K562 (cell line): ENCODE measurements around the gene ITGBL1. TPM values are rescaled to one million over a fixed set of nuclear protein-coding genes. Genes with fewer than 3 reads are reported as not detected.

Source experiments
- ATAC-seq: fragments of 200-7000 bp; cut with Tn5 transposase; 3 replicates; pipeline ENCODE4 v1.9.1; 2020; ENCODE audit warnings: moderate library complexity
- BruUV-seq: library from RNA; stranded (reverse); fragments of 400-500 nt; replicated peaks from 2 replicates; lab custom pipeline; 2021; lab: Mats Ljungman, UMichigan
- CTCF ChIA-PET: fragments of 300-600 bp; formaldehyde crosslinking; extraction: SDS; loops from one replicate; lab custom pipeline; 2021; ENCODE audit warnings: low intra/inter-chr PET ratio; lab: Yijun Ruan, JAX
- POLR2A ChIA-PET: fragments of 300-600, 350-650 bp; sonication (Branson Sonifier 250); formaldehyde crosslinking; extraction: SDS; loops from one replicate; lab custom pipeline; 2021; ENCODE audit warnings: antibody characterized with exemption, inconsistent platforms; lab: Yijun Ruan, JAX
- DNase-seq, 4 experiments: peaks; one replicate each; pipeline versions ENCODE4 v3.0.0 to v3.0.0-alpha.2; 2011 to 2018; ENCODE audit warnings: low spot score in 3 of 4, mixed read lengths in 3 of 4; ENCODE audit errors: extremely low read depth in 1 of 4
- FAIRE-seq: peaks from 2 replicates; lab custom pipeline; 2011; peaks lifted over from hg19 to GRCh38; lab: Jason Lieb, UNC
- H2AFZ ChIP-seq: 2 replicates; pipeline ENCODE4 v1.6.0; 2011; ENCODE audit warnings: low read depth, low read length, control low read depth, inconsistent platforms
- H3K27ac ChIP-seq: fragments of 200-600 bp; 3 replicates; pipeline ENCODE4 v1.8.0; 2011; ENCODE audit warnings: low read depth, mild to moderate bottlenecking, control low read depth, inconsistent platforms, low read length, moderate library complexity, mixed read lengths; ENCODE audit errors: extremely low read depth
- H3K27me3 ChIP-seq, 2 experiments: fragments of 300-600 bp in 1 of 2; 2 replicates in 1 of 2; 3 replicates in 1 of 2; pipeline versions ENCODE4 v1.6.0 to v1.8.0; 2011; ENCODE audit warnings: inconsistent platforms in 2 of 2, low read length in 2 of 2, mild to moderate bottlenecking in 1 of 2, mixed read lengths in 1 of 2, moderate library complexity in 1 of 2; ENCODE audit not compliant: control insufficient read depth in 2 of 2, insufficient read depth in 2 of 2
- H3K36me3 ChIP-seq: fragments of 300-600 bp; 3 replicates; pipeline ENCODE4 v1.8.0; 2011; ENCODE audit warnings: mild to moderate bottlenecking, low read length, inconsistent platforms; ENCODE audit not compliant: control insufficient read depth, insufficient read depth
- H3K4me1 ChIP-seq, 2 experiments: fragments of 200-600 bp in 1 of 2; replicated peaks in 1 of 2; 2 replicates in 1 of 2; 3 replicates in 1 of 2; pipeline versions ENCODE4 v1.5.1 to v1.8.0; 2011; ENCODE audit warnings: inconsistent platforms in 2 of 2, low read length in 2 of 2, mild to moderate bottlenecking in 1 of 2, mixed read lengths in 1 of 2, moderate library complexity in 1 of 2; ENCODE audit not compliant: control insufficient read depth in 2 of 2, insufficient read depth in 2 of 2
- H3K4me2 ChIP-seq: 2 replicates; pipeline ENCODE4 v1.6.1; 2011; ENCODE audit warnings: low read length, control low read depth, inconsistent platforms, mixed read lengths; ENCODE audit not compliant: insufficient read depth
- H3K4me3 ChIP-seq: fragments of 200-600 bp; sonication (generic), shearing (Covaris generic); 2 replicates; pipeline ENCODE4 v1.5.1; 2016; ENCODE audit warnings: control low read depth, inconsistent platforms
- H3K79me2 ChIP-seq: fragments of 200-600 bp; 3 replicates; pipeline ENCODE4 v1.8.0; 2011; ENCODE audit warnings: low read length, inconsistent platforms; ENCODE audit not compliant: control insufficient read depth, insufficient read depth
- H3K9ac ChIP-seq, 2 experiments: 2 replicates each; pipeline versions ENCODE4 v1.6.0 to v1.6.1; 2011; ENCODE audit warnings: low read depth in 2 of 2, low read length in 2 of 2, control low read depth in 1 of 2, inconsistent platforms in 1 of 2, mild to moderate bottlenecking in 1 of 2, mixed read lengths in 1 of 2; ENCODE audit not compliant: insufficient read depth in 1 of 2
- H3K9me1 ChIP-seq: one replicate; pipeline ENCODE4 v1.6.0; 2011; ENCODE audit warnings: inconsistent platforms, mild to moderate bottlenecking, low read length, moderate library complexity; ENCODE audit not compliant: control insufficient read depth, insufficient read depth
- H3K9me3 ChIP-seq: replicated peaks from 2 replicates; pipeline ENCODE4 v1.5.1; 2011; ENCODE audit warnings: low read depth, low read length, inconsistent platforms; ENCODE audit not compliant: control insufficient read depth, insufficient read depth
- H4K20me1 ChIP-seq: replicated peaks from 2 replicates; pipeline ENCODE4 v1.6.1; 2011; ENCODE audit warnings: low read length, inconsistent platforms, mixed read lengths; ENCODE audit not compliant: control insufficient read depth, insufficient read depth
- BRCA1 ChIP-seq, 2 experiments: fragments of 450-650 bp in 1 of 2; sonication (generic) in 1 of 2; formaldehyde crosslinking in 1 of 2; IDR thresholded peaks; 2 replicates each; pipeline versions ENCODE4 v1.5.0 to v1.6.1; 2017 to 2020; ENCODE audit warnings: mild to moderate bottlenecking in 1 of 2, missing genetic modification reagents in 1 of 2
- C11orf30 ChIP-seq: fragments of 450-650 bp; IDR thresholded peaks from 2 replicates; pipeline ENCODE4 v1.6.1; 2016; ENCODE audit warnings: low read depth, mild to moderate bottlenecking
- CREB1 ChIP-seq, 2 experiments: sonication (generic) in 1 of 2; formaldehyde crosslinking in 1 of 2; IDR thresholded peaks; 2 replicates each; pipeline versions ENCODE4 v1.6.1 to v1.8.0; 2012 to 2022; ENCODE audit warnings: inconsistent platforms in 1 of 2, mild to moderate bottlenecking in 1 of 2, missing genetic modification reagents in 1 of 2, moderate library complexity in 1 of 2
- FOXK2 ChIP-seq, 2 experiments: fragments of 450-650 bp; IDR thresholded peaks in 1 of 2; conservative IDR thresholded peaks in 1 of 2; 2 replicates each; pipeline ENCODE4 v1.6.1; 2016; ENCODE audit warnings: low read depth in 2 of 2, mild to moderate bottlenecking in 1 of 2
- JUNB ChIP-seq: fragments of 450-650 bp; formaldehyde crosslinking; conservative IDR thresholded peaks from 2 replicates; pipeline ENCODE4 v1.4.0; 2020; ENCODE audit warnings: mild to moderate bottlenecking
- NR1H2 ChIP-seq: sonication (generic); formaldehyde crosslinking; IDR thresholded peaks from 2 replicates; pipeline ENCODE4 v1.4.0; 2020; ENCODE audit warnings: mild to moderate bottlenecking, missing genetic modification reagents
- NR2C1 ChIP-seq, 2 experiments: fragments of 450-650 bp; IDR thresholded peaks; 2 replicates each; pipeline ENCODE4 v1.6.1; 2017; ENCODE audit warnings: mild to moderate bottlenecking in 2 of 2, antibody characterized with exemption in 1 of 2, inconsistent platforms in 1 of 2, missing compliant biosample characterization in 1 of 2, missing genetic modification characterization in 1 of 2
- RBFOX2 ChIP-seq: fragments of 200-400 bp; formaldehyde crosslinking; IDR thresholded peaks from 2 replicates; pipeline ENCODE4 v1.6.1; 2017; ENCODE audit warnings: low read depth, mild to moderate bottlenecking, low read length, moderate library complexity
- WGBS: fragments of 100-300 bp; shearing (Covaris generic); methylation state at CpG from one replicate; pipeline ENCODE4 v1.1.6; 2016; ENCODE audit warnings: low coverage, mixed read lengths; ENCODE audit not compliant: insufficient coverage; ENCODE audit errors: missing lambda C conversion rate; 5-methylcytosine and 5-hydroxymethylcytosine counted together
- in situ Hi-C: fragments of 300-500 bp; cut with MboI; formaldehyde crosslinking; loops from 4 replicates; pipeline ENCODE4 v1.15.0; 2018; ENCODE audit warnings: inconsistent platforms, mixed read lengths
- intact Hi-C: fragments of 100-400 bp; cut with micrococcal nuclease; formaldehyde crosslinking; loops from 2 replicates; pipeline ENCODE4 v1.14.2; 2022
- polyA plus RNA-seq, 8 experiments: library from polyadenylated mRNA; depleted of rRNA in 4 of 8; stranded (reverse) in 5 of 8; unstranded in 3 of 8; fragments of >200 nt; fragmentation: Nextera tagmentation in 2 of 8; fragmentation: Illumina TruSeq in 1 of 8; extraction: Ambion mirVana in 2 of 8; extraction: Trizol in 1 of 8; gene quantifications; 2 replicates each; pipeline versions ENCODE4 v1.2.1 to v1.2.3, GENCODE V29; 2011 to 2014; ENCODE audit warnings: inconsistent platforms in 1 of 8, missing spikeins in 1 of 8
- total RNA-seq, 7 experiments: library from RNA; depleted of rRNA in 6 of 7; stranded (reverse); fragments of >200 nt in 6 of 7; fragmentation: Illumina TruSeq in 2 of 7; extraction: Trizol in 2 of 7; gene quantifications; 2 replicates each; pipeline versions ENCODE4 v1.2.1 to v1.2.3, GENCODE V29; 2011 to 2021; ENCODE audit warnings: low replicate concordance in 1 of 7
- TF ChIP-seq, protein P1 (sequence below): sonication (generic); formaldehyde crosslinking; IDR thresholded peaks from 2 replicates; pipeline ENCODE4 v1.8.1; 2023; ENCODE audit warnings: mild to moderate bottlenecking, missing genetic modification reagents
- TF ChIP-seq, protein P2 (sequence below): sonication (generic); formaldehyde crosslinking; IDR thresholded peaks from 2 replicates; pipeline ENCODE4 v1.8.1; 2022; ENCODE audit warnings: missing genetic modification reagents

The ITGBL1 gene
- total and polyA plus RNA-seq, 9 of the 15 experiments (the other 6 are each of a cell fraction or from before 2014, with no cell fraction given): 0.04 to 0.73 (median 0.32) TPM; not detected in 1

DNA sequence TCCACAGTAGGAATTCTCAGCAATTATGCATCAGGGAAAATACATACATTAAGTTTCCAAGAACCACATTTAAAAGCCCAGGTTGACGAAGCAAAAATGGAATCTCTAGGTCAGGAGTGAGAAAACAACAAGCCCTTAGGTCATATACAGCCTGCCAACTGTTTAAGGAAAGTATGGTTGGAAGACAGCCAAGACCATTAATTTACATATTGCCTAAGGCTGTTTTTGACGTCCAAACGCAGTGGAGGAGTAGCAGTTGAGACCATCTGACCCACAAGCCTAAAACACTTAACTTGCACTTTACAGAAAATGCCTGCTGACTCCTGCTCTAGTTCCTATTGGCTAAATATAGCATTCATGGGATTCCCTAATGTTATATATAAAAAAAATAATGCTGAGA is 299.0 kb downstream of the ITGBL1 start (continued):
- TF ChIP-seq, protein P1, sequence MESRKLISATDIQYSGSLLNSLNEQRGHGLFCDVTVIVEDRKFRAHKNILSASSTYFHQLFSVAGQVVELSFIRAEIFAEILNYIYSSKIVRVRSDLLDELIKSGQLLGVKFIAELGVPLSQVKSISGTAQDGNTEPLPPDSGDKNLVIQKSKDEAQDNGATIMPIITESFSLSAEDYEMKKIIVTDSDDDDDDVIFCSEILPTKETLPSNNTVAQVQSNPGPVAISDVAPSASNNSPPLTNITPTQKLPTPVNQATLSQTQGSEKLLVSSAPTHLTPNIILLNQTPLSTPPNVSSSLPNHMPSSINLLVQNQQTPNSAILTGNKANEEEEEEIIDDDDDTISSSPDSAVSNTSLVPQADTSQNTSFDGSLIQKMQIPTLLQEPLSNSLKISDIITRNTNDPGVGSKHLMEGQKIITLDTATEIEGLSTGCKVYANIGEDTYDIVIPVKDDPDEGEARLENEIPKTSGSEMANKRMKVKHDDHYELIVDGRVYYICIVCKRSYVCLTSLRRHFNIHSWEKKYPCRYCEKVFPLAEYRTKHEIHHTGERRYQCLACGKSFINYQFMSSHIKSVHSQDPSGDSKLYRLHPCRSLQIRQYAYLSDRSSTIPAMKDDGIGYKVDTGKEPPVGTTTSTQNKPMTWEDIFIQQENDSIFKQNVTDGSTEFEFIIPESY (CRISPR knock-in tag): no peak

DNA sequence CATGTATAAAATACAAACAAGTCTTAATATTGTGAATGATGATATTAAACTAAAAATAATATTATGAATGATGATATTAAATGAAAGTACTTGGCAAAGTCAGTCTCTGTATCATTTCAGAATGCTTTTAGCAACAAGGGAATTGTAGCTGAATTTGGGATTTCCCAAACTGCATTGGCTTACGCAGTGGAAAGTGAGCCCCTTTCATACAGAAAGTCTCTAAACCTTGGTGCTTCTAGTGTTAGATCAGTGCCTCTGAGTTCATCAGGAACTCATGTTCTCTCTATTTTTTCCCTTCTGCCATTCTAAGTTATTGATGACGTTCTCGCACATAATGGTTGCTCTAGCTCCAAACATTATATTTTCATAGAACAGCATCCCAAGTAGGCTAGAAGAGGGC is 300.0 kb downstream of the ITGBL1 start:
- no peak overlapping the region for H3K4me3 ChIP-seq
- in situ Hi-C loops (no loop called here), intact Hi-C loops (no loop called here)
- no peak overlapping the region for H2AFZ ChIP-seq
- no peak overlapping the region for H3K27ac ChIP-seq
- H3K9ac ChIP-seq: no peak overlapping the region
- no peaks in the 10 kb centered on the region for H3K9me3 ChIP-seq
- DNase-seq: no peak
- ChIA-PET CTCF (no interaction called here), POLR2A (no interaction called here)
- no peak for ATAC-seq
- no peaks in the 10 kb centered on the region for H3K79me2 ChIP-seq
- H3K36me3 ChIP-seq: no peaks in the 10 kb centered on the region
- H3K27me3 ChIP-seq: no peaks in the 10 kb centered on the region
- TF ChIP-seq, protein P2, sequence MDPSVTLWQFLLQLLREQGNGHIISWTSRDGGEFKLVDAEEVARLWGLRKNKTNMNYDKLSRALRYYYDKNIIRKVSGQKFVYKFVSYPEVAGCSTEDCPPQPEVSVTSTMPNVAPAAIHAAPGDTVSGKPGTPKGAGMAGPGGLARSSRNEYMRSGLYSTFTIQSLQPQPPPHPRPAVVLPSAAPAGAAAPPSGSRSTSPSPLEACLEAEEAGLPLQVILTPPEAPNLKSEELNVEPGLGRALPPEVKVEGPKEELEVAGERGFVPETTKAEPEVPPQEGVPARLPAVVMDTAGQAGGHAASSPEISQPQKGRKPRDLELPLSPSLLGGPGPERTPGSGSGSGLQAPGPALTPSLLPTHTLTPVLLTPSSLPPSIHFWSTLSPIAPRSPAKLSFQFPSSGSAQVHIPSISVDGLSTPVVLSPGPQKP (CRISPR knock-in tag): no peak
- TF ChIP-seq BRCA1 (IDR thresholded peaks at IDR 0.05) (no peak), BRCA1 (CRISPR knock-in tag; IDR thresholded peaks at IDR 0.05) (no peak), FOXK2 (conservative IDR thresholded peaks at IDR 0.05 in 1 of 2, IDR thresholded peaks at IDR 0.05 in 1 of 2; ENCODE audit: low read depth in 2 of 2) (no peak), NR1H2 (CRISPR knock-in tag) (no peak), NR2C1 (IDR thresholded peaks at IDR 0.05) (no peak), NR2C1 (tag; IDR thresholded peaks at IDR 0.05) (no peak), C11orf30 (no peak), CREB1 (IDR thresholded peaks at IDR 0.05) (no peak), CREB1 (CRISPR knock-in tag; IDR thresholded peaks at IDR 0.05) (no peak), RBFOX2 (no peak), JUNB (no peak)
- no peak for FAIRE-seq
- BruUV-seq: no TSS peak
- no peaks in the 10 kb centered on the region for H3K9me1 ChIP-seq
- no peak overlapping the region for H3K4me2 ChIP-seq
- no peaks in the 10 kb centered on the region for H4K20me1 ChIP-seq
- WGBS: 4% methylated on average over 3 of the region's 3 CpGs
- no peaks in the 10 kb centered on the region for H3K4me1 ChIP-seq
